GM23338 (cell line): Measurements from ENCODE around the gene ESRRA. TPM values are rescaled to one million over a fixed set of nuclear protein-coding genes. Genes with fewer than 3 reads are reported as not detected.

Source experiments
- ATAC-seq: fragments of 200-7000 bp; cut with Tn5 transposase; 3 replicates; pipeline ENCODE4 v1.9.1; 2020
- DNase-seq: peaks from one replicate; pipeline ENCODE4 v3.0.0-alpha.2; 2015; ENCODE audit warnings: low spot score
- H2AFZ ChIP-seq: fragments of 200-600 bp; sonication (generic); 2 replicates; pipeline ENCODE4 v1.8.0; 2016; ENCODE audit warnings: antibody characterized with exemption, mild to moderate bottlenecking, moderate library complexity
- H3F3A ChIP-seq: fragments of 200-600 bp; sonication (generic); replicated peaks from 2 replicates; pipeline ENCODE4 v1.8.0; 2017; ENCODE audit warnings: antibody characterized with exemption, mixed run types, low read depth
- H3K27ac ChIP-seq: fragments of 200-600 bp; sonication (generic); 2 replicates; pipeline ENCODE4 v1.6.1; 2016; ENCODE audit warnings: low read depth
- H3K27me3 ChIP-seq: fragments of 200-600 bp; sonication (generic); 2 replicates; pipeline ENCODE4 v1.8.0; 2016; ENCODE audit warnings: mild to moderate bottlenecking, mixed run types, moderate library complexity; ENCODE audit not compliant: insufficient read depth
- H3K36me3 ChIP-seq: fragments of 200-600 bp; sonication (generic); 2 replicates; pipeline ENCODE4 v1.8.0; 2016; ENCODE audit warnings: mild to moderate bottlenecking; ENCODE audit not compliant: insufficient read depth
- H3K4me1 ChIP-seq: fragments of 200-600 bp; sonication (generic); 2 replicates; pipeline ENCODE4 v1.8.0; 2016; ENCODE audit warnings: mild to moderate bottlenecking, moderate library complexity; ENCODE audit not compliant: insufficient read depth
- H3K4me2 ChIP-seq: fragments of 200-600 bp; sonication (generic); 2 replicates; pipeline ENCODE4 v1.7.1; 2017; ENCODE audit warnings: mixed run types
- H3K4me3 ChIP-seq: fragments of 200-600 bp; sonication (generic); 2 replicates; pipeline ENCODE4 v1.6.1; 2016; ENCODE audit warnings: mixed run types
- H3K79me2 ChIP-seq: fragments of 200-600 bp; sonication (generic); replicated peaks from 2 replicates; pipeline ENCODE4 v1.8.0; 2017; ENCODE audit warnings: mild to moderate bottlenecking; ENCODE audit not compliant: insufficient read depth
- H3K9me2 ChIP-seq: fragments of 200-600 bp; sonication (generic); 2 replicates; pipeline ENCODE4 v1.8.0; 2017; ENCODE audit not compliant: insufficient read depth
- H4K20me1 ChIP-seq: fragments of 200-600 bp; sonication (generic); replicated peaks from 2 replicates; pipeline ENCODE4 v1.8.0; 2017; ENCODE audit warnings: mild to moderate bottlenecking; ENCODE audit not compliant: insufficient read depth
- H3K27ac Mint-ChIP-seq: 2 replicates; pipeline ENCODE4 v1.8.0; 2020; ENCODE audit warnings: inconsistent platforms, mild to moderate bottlenecking, moderate library complexity, mixed read lengths
- H3K27me3 Mint-ChIP-seq: 3 replicates; pipeline ENCODE4 v1.8.0; 2022; ENCODE audit warnings: low read depth, mild to moderate bottlenecking, moderate library complexity, mixed read lengths, inconsistent platforms; ENCODE audit not compliant: insufficient read depth, poor library complexity
- H3K36me3 Mint-ChIP-seq: 3 replicates; pipeline ENCODE4 v1.8.0; 2021; ENCODE audit warnings: low read depth, mild to moderate bottlenecking, inconsistent platforms, moderate library complexity, mixed read lengths
- H3K4me1 Mint-ChIP-seq: 3 replicates; pipeline ENCODE4 v1.8.0; 2020; ENCODE audit warnings: mild to moderate bottlenecking, inconsistent platforms, mixed read lengths
- H3K4me3 Mint-ChIP-seq: 3 replicates; pipeline ENCODE4 v1.8.0; 2021; ENCODE audit warnings: moderate library complexity, mild to moderate bottlenecking, inconsistent platforms, mixed read lengths
- H3K9me3 Mint-ChIP-seq: 3 replicates; pipeline ENCODE4 v1.8.0; 2020; ENCODE audit warnings: moderate library complexity, mild to moderate bottlenecking, inconsistent platforms, mixed read lengths
- CREB1 ChIP-seq: fragments of 250-450 bp; sonication (Bioruptor Pico); IDR thresholded peaks from 2 replicates; pipeline ENCODE4 v1.5.0; 2020; ENCODE audit warnings: low read depth, mild to moderate bottlenecking, moderate library complexity
- CTCF ChIP-seq, 2 experiments: fragments of 200-600 bp in 1 of 2; sonication (generic) in 1 of 2; conservative IDR thresholded peaks; 2 replicates each; pipeline versions ENCODE4 v1.5.1 to v1.6.1; 2016 to 2017; ENCODE audit warnings: antibody characterized with exemption in 2 of 2, low read depth in 2 of 2, mild to moderate bottlenecking in 2 of 2, moderate library complexity in 1 of 2
- EZH2phosphoT487 ChIP-seq: fragments of 200-600 bp; sonication (generic); IDR thresholded peaks from one replicate; pipeline ENCODE4 v1.8.1; 2018; ENCODE audit warnings: antibody characterized with exemption; ENCODE audit not compliant: unreplicated experiment
- JUNB ChIP-seq: IDR thresholded peaks from one replicate; pipeline ENCODE4 v1.6.1; 2016; ENCODE audit warnings: antibody characterized with exemption; ENCODE audit not compliant: unreplicated experiment
- NANOG ChIP-seq: IDR thresholded peaks from 2 replicates; pipeline ENCODE4 v1.6.1; 2016; ENCODE audit warnings: antibody characterized with exemption, borderline replicate concordance
- POLR2AphosphoS5 ChIP-seq: IDR thresholded peaks from 2 replicates; pipeline ENCODE4 v1.6.1; 2016; ENCODE audit warnings: antibody characterized with exemption, low read depth
- REST ChIP-seq: IDR thresholded peaks from one replicate; pipeline ENCODE4 v1.6.1; 2018; ENCODE audit warnings: antibody characterized with exemption; ENCODE audit not compliant: unreplicated experiment
- STAT1 ChIP-seq: IDR thresholded peaks from one replicate; pipeline ENCODE4 v1.6.1; 2016; ENCODE audit warnings: antibody characterized with exemption; ENCODE audit not compliant: unreplicated experiment
- ZNF114 ChIP-seq: fragments of 250-450 bp; sonication (Bioruptor Pico); IDR thresholded peaks from 2 replicates; pipeline ENCODE4 v1.5.0; 2020; ENCODE audit warnings: mild to moderate bottlenecking, moderate library complexity
- ZNF331 ChIP-seq: fragments of 250-450 bp; sonication (Bioruptor Pico); IDR thresholded peaks from 2 replicates; pipeline ENCODE4 v1.5.0; 2020; ENCODE audit warnings: low read depth, mild to moderate bottlenecking, moderate library complexity
- polyA plus RNA-seq: library from polyadenylated mRNA; unstranded; fragments of >200 nt; fragmentation: Nextera tagmentation; extraction: Ambion mirVana; gene quantifications from 2 replicates; pipeline ENCODE4 v1.2.1, GENCODE V29; 2016
- total RNA-seq: library from RNA; depleted of rRNA; stranded (reverse); fragments of >200 nt; shearing (Covaris generic); gene quantifications from 2 replicates; pipeline ENCODE4 v1.2.3, GENCODE V29; 2014

The ESRRA gene
- total and polyA plus RNA-seq, 2 experiments from 2014 or later, result 13.7 to 55.1 TPM

GRCh38 chr11:64342869-64343745 lies 37.8 kb downstream of the ESRRA start:
- Mint-ChIP-seq H3K4me3 (peak overlapping the region; percentile 73), H3K36me3 (no peaks in the 10 kb centered on the region; the same call in 2 of the 3 replicates), H3K27me3 (peaks cover 32% of the 10 kb centered on the region), H3K27ac (no peak overlapping the region), H3K4me1 (peaks cover 12% of the 10 kb centered on the region), H3K9me3 (no peaks in the 10 kb centered on the region)
- no peak for DNase-seq
- peak; percentile 7 for ATAC-seq
- Histone ChIP-seq H3K36me3 (no peaks in the 10 kb centered on the region), H3K79me2 (no peaks in the 10 kb centered on the region), H3F3A (0 out of 2 replicates have a peak, but pooled peaks cover 5% of the 10 kb centered on the region), H3K27me3 (no peaks in the 10 kb centered on the region), H3K9me2 (no peaks in the 10 kb centered on the region), H4K20me1 (no peaks in the 10 kb centered on the region), H3K27ac (no peak overlapping the region), H2AFZ (0 out of 2 replicates have a peak overlapping the region, but pooled peaks have one; percentile 66), H3K4me2 (peak overlapping the region; percentile 93; the same call in 1 of the 2 replicates), H3K4me3 (peak overlapping the region; percentile 74), H3K4me1 (peaks cover 11% of the 10 kb centered on the region; the same call in 1 of the 2 replicates)
- TF ChIP-seq STAT1, result no peak
- TF ChIP-seq NANOG, result no peak
- no peak for TF ChIP-seq EZH2phosphoT487
- TF ChIP-seq POLR2AphosphoS5, result no peak
- TF ChIP-seq REST, result no peak
- TF ChIP-seq CTCF (conservative IDR thresholded peaks at IDR 0.05; ENCODE audit: low read depth in 2 of 2), result no peak
- TF ChIP-seq JUNB, result no peak
- no peak for TF ChIP-seq CREB1 (CRISPR knock-in tag)
- no peak for TF ChIP-seq ZNF114 (CRISPR knock-in tag)
- no peak for TF ChIP-seq ZNF331
